PC-9 (cell line): ENCODE results near the gene MYO3B.

Experiments
- EZH2 ChIP-seq: fragments of 200-600 bp; sonication (generic); IDR thresholded peaks from 2 replicates; pipeline ENCODE4 v1.8.0; 2017; ENCODE audit warnings: antibody characterized with exemption, low read depth
- TF ChIP-seq, protein P1 (sequence below): fragments of 200-600 bp; sonication (generic); conservative IDR thresholded peaks from 2 replicates; pipeline ENCODE4 v1.6.1; 2017; ENCODE audit warnings: mixed run types, antibody characterized with exemption, mild to moderate bottlenecking, moderate library complexity

DNA sequence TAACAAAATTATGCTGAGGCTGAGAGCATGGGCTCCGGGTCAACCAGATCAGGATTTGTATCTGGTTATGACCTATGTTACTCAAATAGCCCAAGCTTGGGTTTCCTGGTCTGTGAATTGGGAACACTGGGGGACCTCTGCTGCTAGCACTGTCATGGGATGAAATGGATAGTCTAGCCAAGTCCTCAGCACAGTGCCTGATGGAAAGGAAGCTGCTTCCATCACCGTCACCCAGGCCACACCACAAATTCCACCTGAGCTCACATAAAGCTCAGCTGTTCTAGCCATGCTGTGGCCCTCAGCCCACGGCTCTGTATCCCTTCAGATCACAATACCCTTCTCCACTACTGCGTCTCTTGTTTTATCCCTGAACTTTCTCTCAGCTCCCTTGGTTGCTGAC is 357.6 kb downstream of the MYO3B start:
- TF ChIP-seq EZH2, result no peak
- TF ChIP-seq, protein P1, sequence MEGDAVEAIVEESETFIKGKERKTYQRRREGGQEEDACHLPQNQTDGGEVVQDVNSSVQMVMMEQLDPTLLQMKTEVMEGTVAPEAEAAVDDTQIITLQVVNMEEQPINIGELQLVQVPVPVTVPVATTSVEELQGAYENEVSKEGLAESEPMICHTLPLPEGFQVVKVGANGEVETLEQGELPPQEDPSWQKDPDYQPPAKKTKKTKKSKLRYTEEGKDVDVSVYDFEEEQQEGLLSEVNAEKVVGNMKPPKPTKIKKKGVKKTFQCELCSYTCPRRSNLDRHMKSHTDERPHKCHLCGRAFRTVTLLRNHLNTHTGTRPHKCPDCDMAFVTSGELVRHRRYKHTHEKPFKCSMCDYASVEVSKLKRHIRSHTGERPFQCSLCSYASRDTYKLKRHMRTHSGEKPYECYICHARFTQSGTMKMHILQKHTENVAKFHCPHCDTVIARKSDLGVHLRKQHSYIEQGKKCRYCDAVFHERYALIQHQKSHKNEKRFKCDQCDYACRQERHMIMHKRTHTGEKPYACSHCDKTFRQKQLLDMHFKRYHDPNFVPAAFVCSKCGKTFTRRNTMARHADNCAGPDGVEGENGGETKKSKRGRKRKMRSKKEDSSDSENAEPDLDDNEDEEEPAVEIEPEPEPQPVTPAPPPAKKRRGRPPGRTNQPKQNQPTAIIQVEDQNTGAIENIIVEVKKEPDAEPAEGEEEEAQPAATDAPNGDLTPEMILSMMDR, result no peak
